B cell (primary cell): ENCODE results near the gene TCERG1L.

Experiments
- EZH2 ChIP-seq: IDR thresholded peaks from 2 replicates; pipeline ENCODE4 v1.6.1; 2012; ENCODE audit warnings: borderline replicate concordance, low read depth, mild to moderate bottlenecking, moderate library complexity, low read length; ENCODE audit not compliant: insufficient read depth, poor library complexity, severe bottlenecking
- TF ChIP-seq, protein P1 (sequence below): fragments of 200-600 bp; IDR thresholded peaks from one replicate; pipeline ENCODE4 v1.8.0; 2022; ENCODE audit warnings: antibody characterized with exemption, mild to moderate bottlenecking

DNA sequence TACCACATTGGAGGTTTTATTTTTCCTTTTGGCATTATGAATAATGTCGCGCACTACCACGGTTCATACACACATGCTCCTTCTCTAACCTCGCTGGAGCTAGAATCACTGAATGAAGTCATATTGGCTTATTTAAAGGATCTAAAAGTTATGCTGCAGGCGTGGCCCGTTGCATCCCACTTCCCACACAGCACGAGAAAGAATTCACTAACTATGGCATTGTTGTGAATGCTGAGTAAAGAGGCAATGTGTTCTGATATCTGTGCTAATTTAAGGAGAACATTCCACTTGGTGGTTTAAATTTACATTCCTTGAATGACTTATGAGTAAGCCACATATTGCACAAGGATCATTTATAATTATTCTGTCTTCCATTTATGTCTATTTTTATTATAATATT is 20.7 kb downstream of the TCERG1L start:
- TF ChIP-seq, protein P1, sequence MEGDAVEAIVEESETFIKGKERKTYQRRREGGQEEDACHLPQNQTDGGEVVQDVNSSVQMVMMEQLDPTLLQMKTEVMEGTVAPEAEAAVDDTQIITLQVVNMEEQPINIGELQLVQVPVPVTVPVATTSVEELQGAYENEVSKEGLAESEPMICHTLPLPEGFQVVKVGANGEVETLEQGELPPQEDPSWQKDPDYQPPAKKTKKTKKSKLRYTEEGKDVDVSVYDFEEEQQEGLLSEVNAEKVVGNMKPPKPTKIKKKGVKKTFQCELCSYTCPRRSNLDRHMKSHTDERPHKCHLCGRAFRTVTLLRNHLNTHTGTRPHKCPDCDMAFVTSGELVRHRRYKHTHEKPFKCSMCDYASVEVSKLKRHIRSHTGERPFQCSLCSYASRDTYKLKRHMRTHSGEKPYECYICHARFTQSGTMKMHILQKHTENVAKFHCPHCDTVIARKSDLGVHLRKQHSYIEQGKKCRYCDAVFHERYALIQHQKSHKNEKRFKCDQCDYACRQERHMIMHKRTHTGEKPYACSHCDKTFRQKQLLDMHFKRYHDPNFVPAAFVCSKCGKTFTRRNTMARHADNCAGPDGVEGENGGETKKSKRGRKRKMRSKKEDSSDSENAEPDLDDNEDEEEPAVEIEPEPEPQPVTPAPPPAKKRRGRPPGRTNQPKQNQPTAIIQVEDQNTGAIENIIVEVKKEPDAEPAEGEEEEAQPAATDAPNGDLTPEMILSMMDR = no peak
- no peak for TF ChIP-seq EZH2
